NCI-H1417 (cell line): ENCODE results near the gene ZYX.

Experiments used
- DNase-seq, 3 experiments: peaks; one replicate each; lab custom pipeline; 2025; lab: John Stamatoyannopoulos, UW

The ZYX gene, protein sequence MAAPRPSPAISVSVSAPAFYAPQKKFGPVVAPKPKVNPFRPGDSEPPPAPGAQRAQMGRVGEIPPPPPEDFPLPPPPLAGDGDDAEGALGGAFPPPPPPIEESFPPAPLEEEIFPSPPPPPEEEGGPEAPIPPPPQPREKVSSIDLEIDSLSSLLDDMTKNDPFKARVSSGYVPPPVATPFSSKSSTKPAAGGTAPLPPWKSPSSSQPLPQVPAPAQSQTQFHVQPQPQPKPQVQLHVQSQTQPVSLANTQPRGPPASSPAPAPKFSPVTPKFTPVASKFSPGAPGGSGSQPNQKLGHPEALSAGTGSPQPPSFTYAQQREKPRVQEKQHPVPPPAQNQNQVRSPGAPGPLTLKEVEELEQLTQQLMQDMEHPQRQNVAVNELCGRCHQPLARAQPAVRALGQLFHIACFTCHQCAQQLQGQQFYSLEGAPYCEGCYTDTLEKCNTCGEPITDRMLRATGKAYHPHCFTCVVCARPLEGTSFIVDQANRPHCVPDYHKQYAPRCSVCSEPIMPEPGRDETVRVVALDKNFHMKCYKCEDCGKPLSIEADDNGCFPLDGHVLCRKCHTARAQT

DNA sequence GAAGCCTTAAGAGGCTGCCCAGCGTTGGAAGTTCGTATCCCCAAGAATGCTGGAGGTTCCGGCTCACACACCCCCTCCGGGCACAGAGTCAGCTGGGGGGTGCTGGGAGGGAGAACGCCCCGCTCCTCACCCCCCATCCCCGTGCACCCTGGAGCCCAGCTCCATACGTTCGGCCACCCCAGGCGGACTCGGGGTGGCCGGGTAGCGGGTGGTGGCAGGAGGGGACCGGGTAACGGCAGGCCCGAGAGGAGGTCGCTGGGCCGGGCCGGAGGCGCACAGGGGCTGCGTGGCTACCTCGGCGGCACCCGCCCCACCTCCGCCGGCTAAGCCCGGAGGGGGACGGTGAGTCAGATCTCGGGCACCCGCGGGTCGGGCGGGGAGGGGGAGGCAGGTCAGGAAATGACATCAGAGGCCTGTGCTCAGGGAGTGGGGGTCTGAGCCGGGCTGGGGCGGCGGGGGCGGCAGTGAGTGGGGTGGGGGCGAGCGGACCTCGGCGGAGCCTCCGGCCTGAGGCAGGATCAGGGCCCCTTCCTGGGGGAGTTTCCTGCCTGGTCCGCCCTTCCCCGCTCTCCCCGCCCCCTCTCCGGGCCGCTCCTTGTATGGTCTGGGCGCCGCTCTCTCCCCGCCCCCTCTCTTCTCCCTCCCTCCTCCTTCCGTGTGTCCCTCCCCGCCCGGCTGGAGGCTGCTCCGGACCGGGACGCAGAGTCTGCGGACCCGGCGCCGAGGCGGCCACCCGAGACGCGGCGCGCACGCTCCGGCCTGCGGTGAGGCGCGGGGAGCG is at the start of gene ZYX:
TSS of gene ZYX (plus strand) at position 700 of the 781 bp plus-strand sequence. CDS start 227 bp downstream, outside the sequence.
- DNase-seq = peak in 2 of 3 experiments; percentile 82 to 85

DNA sequence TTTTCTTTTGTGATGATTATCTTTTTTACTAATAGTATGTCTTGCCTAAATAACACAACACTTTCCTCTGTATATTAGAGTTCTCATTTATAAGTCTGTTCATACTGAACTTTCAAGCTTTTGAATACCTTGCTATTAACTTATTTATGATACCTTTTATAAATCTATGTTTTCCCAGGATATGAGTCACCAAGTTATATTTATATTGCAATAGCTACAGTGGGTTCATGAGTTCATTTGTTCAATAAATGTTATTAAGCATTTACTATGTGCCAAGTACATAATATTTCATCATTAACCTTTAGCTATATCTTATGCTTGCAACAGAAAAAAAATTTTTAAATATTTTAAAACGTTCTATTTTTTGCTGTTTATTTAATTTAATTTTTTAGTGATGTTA is 46.9 kb upstream of the ZYX start:
- no peak for DNase-seq

DNA sequence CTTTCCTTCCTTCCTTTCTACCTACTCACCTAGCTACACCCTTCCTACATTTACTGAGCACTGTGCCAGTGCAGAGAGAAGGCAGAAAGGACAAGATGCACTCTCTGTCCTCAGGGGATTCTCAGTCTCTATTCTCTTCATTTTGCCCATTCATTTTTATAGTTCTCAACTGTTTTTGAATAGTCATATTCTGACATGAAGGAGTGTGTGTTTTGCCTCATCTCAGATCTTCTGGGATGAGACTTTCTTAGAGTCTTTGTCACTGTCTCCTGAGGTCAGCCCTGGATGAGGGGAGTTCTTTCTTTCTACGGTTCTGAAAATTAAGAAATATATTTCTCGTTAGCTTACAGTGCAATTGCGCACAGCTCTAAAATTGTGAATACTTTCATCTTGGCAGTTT is 43.9 kb upstream of the ZYX start:
- no peak for DNase-seq

DNA sequence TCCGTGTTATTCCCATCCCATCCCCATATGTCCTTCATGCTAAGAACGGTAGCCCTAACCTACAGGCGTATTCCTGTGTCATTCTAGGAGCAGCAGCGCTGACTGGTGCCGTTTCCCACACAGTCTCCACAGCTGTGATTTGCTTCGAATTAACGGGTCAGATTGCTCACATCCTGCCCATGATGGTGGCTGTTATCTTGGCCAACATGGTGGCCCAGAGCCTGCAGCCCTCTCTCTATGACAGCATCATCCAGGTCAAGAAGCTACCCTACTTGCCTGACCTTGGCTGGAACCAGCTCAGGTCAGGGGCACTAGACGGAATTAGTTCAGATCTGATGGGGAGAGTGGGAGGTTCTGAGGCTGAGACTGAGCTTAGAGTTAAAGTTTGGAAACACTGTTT is 39.3 kb upstream of the ZYX start:
- no peak for DNase-seq

DNA sequence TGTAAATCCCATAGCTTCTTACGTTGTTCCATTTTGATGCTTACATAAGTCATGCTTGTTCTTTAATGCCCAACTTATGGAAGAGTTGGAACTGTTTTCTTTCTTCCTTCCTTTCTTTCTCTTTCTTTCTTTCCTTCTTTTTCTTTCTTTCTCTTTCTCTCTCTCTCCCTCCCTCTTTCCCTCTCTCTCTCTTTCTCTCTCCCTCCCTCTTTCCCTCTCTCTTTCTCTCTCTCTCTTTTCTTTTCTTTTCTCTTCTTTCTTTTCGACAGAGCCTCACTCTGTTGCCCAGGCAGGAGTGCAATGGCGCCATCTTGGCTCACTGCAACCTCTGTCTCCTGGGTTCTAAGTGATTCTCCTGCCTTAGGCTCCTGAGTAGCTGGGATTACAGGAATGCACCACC is 37.5 kb upstream of the ZYX start:
- no peak for DNase-seq

DNA sequence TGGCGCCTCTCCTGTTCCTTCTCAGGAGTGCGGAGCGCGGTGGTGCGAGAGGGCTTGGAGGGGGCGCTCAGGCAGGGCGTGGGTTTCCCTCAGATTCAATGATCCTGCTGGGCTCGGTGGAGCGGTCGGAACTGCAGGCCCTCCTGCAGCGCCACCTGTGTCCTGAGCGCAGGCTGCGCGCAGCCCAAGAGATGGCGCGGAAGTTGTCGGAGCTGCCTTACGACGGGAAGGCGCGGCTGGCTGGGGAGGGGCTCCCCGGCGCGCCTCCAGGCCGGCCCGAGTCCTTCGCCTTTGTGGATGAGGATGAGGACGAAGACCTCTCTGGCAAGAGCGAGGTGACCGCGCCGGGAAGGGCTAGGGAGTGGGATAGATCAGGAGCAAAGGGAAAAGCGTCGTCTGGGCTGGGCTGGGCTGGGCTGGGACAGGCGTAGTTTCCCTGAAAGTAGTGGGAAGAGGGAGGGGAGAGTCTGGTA is 35.7 kb upstream of the ZYX start:
- peak in 1 of 3 experiments; percentile 31 for DNase-seq

DNA sequence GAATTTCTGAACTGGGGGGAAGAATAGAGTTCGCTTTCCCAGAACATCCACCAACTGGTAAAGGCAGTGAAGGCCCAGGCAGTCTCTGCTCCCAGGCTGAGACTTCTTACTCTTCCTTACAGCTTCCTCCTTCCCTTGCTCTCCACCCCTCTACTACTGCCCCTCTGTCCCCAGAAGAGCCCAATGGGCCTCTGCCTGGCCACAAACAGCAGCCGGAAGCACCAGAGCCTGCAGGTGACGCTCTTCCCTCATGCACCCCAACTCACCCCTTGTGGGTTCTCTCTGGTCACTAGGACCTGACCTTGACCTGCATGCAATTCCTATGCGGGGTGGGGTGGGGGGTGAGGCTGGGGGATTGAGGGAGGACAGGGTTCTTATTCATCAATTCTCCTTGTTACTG is 35.1 kb upstream of the ZYX start:
- DNase-seq = no peak

DNA sequence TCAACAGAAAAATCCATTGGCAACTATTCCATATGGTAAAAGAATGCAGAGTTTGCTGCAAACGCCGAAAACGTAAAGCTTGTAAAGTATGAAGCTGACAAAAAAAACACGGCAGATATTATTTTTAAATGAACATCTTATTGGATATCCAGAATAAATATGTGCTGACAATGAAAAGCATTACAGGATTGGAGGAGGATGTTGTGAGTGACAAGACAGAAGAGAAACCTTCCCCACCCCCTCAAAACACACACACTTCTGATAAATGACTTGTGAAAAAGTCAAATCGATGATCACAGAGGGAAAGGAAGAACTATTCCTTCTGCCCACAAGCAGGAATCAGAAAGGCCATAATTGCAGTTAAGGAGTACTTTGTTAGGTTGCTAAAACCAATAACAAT is 33.2 kb upstream of the ZYX start:
- no peak for DNase-seq

DNA sequence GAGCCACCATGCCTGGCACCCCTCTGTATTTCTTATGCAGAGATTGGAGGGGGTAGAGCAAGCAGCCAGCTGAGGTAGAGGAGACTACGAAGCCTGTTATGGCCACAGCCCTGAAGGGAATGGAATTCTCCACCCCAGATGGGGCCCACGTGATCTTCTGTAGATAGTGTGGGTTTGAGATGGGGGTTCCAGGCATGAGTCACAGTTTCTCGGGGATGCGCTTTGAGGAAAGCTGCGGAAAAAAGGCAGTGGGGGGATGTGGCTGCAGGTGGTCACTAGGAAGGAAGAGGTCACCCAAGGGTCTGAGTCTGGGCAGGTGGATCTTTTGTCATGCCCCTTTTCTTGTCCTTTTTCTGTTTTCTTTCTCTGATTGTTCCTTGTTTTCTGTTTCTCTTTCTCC is 30.1 kb upstream of the ZYX start:
- no peak for DNase-seq

DNA sequence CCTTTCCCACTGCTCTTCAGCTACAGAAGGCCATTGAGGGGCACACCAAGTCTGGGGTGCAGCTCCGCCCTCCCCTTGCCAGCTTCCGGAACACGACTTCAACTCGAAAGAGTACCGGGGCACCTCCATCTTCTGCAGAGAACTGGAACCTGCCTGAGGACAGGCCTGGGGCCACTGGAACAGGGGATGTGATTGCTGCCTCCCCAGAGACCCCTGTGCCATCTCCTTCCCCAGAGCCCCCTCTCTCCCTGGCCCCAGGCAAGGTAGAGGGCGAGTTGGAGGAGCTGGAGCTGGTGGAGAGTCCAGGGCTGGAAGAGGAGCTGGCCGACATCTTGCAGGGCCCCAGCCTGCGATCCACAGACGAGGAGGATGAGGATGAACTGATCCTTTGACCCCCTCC is 29.6 kb upstream of the ZYX start:
- no peak for DNase-seq

DNA sequence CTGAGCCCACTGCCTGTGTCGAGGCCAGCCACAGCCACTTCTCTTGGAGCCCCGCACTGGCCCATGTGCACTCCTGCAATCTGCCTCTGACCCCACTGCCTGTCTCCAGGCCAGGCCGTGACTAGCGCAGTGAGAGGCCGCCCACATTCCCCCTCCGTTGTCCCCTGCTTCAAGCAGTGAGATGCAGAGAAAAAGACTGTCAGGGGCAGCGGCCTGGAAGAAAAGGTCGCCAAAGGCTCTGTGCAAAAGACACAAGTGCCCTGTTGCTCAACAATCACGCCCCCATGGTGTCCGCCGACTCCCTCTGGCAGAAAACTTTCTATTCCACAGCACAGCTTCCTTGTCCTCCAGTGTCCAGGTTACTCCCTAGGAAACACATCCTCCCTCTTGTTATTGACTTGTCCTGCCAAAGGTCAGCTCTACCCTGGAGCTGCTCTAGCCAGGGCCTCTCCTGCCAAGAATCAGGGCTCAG is 28.6 kb upstream of the ZYX start:
- DNase-seq = no peak

DNA sequence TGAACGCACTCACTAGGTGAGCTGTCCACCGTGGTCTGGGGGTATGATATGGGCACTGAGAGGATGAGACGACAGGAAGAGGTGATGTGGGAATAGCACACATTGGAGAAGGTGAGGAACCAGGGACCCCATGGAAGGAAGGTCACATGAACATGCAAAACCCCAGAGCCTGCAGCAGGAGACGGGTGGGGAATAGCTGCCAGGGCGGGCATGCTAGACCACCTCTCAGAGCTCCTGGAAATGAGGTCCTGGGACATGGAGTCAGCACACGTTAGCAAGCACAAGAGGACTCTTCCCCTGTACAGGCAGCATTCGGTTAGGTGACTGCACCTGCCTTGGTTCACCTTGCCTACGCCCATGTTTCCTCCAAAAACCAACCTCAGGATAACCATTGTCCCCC is 26.8 kb upstream of the ZYX start:
- DNase-seq = no peak

DNA sequence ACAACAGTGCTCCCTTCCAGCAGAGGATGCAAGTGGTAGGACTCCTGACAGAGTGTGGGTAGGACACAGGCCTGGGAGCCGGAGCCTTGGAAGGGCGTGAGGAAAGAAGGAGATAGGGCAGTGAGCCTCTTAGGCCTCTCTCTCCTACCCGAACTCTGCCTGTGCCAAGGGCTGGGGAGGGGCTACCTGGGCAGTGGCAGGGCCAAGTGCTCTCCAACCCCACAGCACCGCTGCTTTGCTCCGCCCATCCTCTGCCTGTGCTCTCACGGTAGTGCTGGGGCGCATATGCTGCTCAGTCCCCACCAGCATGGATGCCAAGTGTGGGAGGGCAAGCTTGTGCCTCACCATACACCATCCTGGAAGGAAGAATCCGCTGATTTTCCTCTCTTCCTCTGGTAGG is 26.2 kb upstream of the ZYX start:
- DNase-seq = no peak

DNA sequence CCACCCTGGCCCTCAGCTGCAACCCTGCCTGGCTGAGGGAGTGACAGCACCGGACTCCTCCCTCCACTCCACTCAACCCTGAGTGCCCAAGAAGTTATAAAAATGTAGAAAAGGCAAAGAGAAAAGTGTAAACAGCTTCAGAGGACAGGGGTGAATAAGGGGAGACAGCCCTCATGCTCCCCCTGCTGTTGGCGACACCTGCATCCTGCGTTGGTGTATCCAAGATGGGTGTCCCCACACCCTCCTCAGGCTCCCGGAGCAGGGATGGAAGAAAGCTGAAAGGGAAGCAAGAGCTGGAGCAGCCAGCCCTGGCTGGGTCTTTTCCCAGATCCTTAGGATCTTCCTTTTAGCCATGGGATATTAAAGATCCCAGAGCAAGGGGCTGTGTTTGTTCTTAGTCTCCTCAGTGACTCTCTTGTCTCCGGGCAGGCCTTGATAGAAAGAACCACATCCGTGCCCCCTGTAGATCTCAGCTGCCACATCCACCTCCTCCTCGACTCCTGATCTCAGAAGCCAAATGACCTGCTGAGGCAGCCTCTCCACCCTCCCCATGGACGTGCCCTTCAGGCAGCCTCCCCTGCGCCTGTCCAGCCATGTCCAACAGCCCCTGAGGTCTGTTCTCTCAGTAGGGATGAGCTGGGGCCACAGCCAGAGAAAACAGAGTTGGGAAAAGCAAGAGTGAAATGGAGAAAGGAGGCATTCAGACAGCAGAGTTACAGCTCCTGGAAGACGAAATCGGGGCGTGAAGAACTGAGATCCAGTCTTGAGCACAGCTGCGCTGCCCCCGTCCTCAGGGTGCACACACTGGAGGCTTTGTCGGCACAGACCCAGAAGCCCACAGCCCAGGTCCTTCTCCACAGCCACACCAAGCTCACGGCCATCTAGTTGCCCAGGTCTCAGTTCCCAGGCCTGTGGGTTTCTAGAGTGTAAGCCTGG is 25.4 kb upstream of the ZYX start:
- no peak for DNase-seq

DNA sequence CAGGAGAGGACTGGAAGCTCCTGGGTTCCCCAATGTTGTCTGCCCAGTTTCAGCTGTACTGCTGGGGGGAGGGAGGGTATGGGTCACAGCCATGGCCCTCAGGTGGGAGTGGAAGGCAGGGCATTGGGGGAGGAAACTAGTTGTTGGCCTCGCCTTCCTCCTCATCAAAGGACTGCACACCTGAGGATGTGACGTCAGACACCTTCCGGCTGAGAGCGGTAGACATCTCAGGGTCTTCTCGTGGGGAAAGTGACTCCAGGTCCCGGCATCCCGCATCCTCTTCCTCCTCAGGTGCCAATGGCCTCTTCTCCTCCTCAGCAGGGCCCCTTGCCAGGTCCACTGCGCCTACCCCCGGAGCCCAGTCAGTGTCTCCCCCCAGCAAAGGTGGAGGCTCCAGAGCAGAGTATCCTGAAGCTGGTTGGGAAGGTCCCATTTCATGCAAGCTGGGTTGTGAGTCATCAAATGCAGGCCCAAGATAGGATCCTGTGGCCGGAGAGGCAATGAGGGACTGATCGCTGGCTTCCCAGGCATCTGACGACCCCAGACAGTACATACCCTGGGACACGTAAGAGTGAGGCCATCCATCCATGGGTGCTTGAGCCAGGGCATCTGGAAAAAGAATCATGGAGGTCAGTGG is 24.6 kb upstream of the ZYX start:
- DNase-seq = no peak

DNA sequence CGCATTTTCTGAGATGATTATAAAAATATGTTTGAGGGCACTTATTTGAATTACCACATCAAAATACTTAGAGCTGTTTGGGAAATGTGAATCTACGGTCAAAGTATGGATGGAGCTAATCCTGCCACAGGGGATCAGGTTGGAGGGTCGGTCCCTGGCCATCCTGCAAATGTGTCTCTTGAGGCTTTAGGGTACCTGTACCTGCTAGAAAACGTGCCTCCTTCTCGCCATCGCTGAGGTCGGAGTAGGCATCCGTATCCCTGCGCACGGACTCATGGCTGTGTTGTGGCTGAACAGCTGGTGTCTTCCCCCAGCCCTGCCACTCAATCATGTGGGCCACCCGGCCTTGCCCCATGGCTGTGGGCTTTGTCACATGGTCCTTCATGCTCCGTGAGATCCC is 22.5 kb upstream of the ZYX start:
- no peak for DNase-seq

DNA sequence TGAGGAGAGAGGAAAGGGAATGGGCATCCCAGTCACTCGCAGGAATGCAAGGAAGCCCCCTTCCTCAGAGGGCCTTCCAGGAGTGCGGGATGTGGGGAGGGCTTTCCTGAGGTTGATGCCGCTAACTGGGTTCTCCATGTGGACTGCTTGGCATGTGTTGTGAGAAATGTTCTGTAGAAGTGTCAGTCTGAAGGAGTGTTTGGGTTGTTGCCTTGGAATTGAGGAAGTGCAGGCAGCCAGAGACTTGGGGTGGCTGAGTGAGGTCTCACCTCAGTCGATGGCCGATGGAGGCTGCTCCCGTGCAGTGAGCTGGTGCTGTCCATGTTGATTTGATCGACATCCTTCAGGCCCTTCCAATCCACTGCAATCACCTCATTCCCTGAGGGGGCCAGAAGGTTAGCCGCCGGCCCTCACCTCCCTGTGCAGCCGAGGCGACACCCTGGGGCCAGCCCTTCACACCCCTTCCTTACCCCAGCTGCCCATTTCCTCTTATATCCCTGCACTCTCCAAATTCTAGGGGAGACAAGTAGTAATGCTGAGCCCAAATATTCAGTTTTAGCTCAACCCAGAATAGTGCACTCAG is 21.3 kb upstream of the ZYX start:
- no peak for DNase-seq

DNA sequence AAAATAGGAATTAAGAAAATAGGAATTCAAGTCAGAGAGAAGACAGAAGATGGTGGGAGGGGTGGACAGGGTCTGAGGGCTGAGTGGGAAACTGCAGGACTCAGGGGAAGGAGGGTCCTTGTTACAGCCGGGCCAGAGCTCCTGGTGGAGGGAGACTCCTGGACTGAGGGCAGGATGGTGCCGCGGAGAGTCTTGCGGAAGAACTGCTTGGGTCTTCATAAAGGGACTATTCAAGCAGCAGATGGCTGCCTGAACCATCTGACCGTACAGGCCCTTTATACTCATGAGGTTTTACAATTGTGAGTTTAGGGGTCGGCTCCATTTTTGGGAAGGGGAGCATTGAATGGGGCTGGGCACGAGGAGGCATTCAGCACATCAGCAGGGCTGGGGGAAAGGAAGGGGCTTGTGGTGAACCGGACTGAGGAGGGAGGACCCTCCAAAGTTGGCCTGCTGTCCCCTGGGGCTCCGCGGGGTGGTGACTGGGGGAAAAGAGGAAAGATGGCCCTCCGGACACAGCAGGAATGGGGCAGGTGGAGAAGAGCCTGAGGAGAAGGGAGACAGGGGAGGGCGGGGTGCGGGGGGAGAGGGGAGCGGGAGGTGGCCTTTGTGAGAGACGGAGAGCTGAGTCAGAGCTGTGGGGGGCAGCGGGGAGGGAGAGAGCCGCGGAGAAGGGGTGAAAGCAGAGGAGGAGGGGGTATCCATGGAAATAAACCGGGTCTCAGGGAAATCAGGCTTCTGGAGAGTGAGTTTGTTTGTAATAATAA is 20.2 kb upstream of the ZYX start:
- peak in 2 of 3 experiments; percentile 88 to 94 for DNase-seq

DNA sequence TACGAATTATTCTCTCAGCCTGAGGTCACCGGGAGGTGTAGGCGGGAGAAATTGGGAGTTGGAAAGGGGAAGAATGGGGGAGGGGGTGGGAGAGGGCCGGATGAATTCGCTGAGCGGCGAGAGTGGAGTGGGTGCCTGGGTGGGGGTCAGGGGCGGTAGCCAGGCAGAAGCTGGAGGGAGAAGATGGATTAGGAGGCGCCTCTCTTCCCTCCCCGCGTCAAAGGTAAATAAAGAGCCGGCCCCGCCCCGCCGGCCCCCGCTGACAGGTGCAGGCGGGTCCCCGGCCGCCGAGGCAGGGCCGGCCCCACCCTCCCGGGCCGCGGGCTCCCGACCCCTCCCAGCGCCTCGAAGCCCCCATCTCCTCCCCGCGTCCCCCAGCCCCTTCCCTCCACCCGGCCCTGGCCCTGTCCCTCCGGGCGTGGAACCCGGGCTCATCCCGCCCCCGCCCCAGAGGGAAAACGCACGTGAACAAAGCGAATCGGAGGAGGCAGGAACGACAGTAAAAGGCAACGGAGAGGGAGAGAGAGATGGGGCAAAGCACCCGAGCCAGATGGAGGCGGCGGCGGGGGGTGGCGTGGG is 19.5 kb upstream of the ZYX start:
- DNase-seq = peak in 2 of 3 experiments; percentile 88 to 94
